Liver (tissue), 3 donors: ENCODE results near the gene ZFYVE1.

Source experiments
- ATF3 ChIP-seq: IDR thresholded peaks from 2 replicates; pipeline ENCODE4 v1.6.1; 2016; ENCODE audit warnings: antibody characterized with exemption
- CTCF ChIP-seq: fragments of 150-350 bp; IDR thresholded peaks from 2 replicates; pipeline ENCODE4 v1.5.1; 2017; ENCODE audit warnings: improper control_type of control experiment, low read depth, low read length; ENCODE audit not compliant: missing input control
- EGR1 ChIP-seq, 2 donors: IDR thresholded peaks; 2 replicates each; pipeline ENCODE4 v1.6.1; 2016 to 2018; ENCODE audit warnings: antibody characterized with exemption in 2 of 2, low read depth in 2 of 2
- GABPA ChIP-seq, 2 donors: IDR thresholded peaks in 1 of 2; conservative IDR thresholded peaks in 1 of 2; 2 replicates each; pipeline ENCODE4 v1.6.1; 2016; ENCODE audit warnings: antibody characterized with exemption in 2 of 2, mild to moderate bottlenecking in 1 of 2, moderate library complexity in 1 of 2
- JUND ChIP-seq, 2 donors: IDR thresholded peaks; 2 replicates each; pipeline ENCODE4 v1.6.1; 2016; ENCODE audit warnings: antibody characterized with exemption in 2 of 2
- RAD21 ChIP-seq, 2 donors: IDR thresholded peaks; 2 replicates each; pipeline ENCODE4 v1.6.1; 2016; ENCODE audit warnings: antibody characterized with exemption in 2 of 2, mild to moderate bottlenecking in 2 of 2
- REST ChIP-seq: IDR thresholded peaks from 2 replicates; pipeline ENCODE4 v1.6.1; 2016; ENCODE audit warnings: antibody characterized with exemption, mild to moderate bottlenecking
- SP1 ChIP-seq: IDR thresholded peaks from 2 replicates; pipeline ENCODE4 v1.6.1; 2018; ENCODE audit warnings: antibody characterized with exemption, mild to moderate bottlenecking
- TAF1 ChIP-seq: conservative IDR thresholded peaks from 2 replicates; pipeline ENCODE4 v1.6.1; 2016; ENCODE audit warnings: antibody characterized with exemption, mild to moderate bottlenecking
- YY1 ChIP-seq: IDR thresholded peaks from 2 replicates; pipeline ENCODE4 v1.6.1; 2016; ENCODE audit warnings: antibody characterized with exemption, mild to moderate bottlenecking
- donor health status: healthy.
- donor health status: healthy.

GRCh38 chr14:72942934-72943333, 84.0 kb downstream of the ZFYVE1 start:
- TF ChIP-seq CTCF (no peak), REST (no peak), ATF3 (no peak), RAD21 (IDR thresholded peaks at IDR 0.05) (no peak), GABPA (IDR thresholded peaks at IDR 0.05 in 1 of 2, conservative IDR thresholded peaks at IDR 0.05 in 1 of 2) (no peak), YY1 (no peak), EGR1 (IDR thresholded peaks at IDR 0.05; ENCODE audit: low read depth in 2 of 2) (no peak), JUND (IDR thresholded peaks at IDR 0.05) (no peak), TAF1 (no peak), SP1 (no peak)
